Smooth muscle cell of the brain vasculature (primary cell): ENCODE measurements around the gene RAD51B.

Experiments
- DNase-seq: peaks from one replicate; pipeline ENCODE4 v3.0.0-alpha.2; 2012; ENCODE audit warnings: low read depth, low spot score

Gene RAD51B

GRCh38 chr14:68359022-68359836, 539.6 kb downstream of the RAD51B start:
- DNase-seq: no peak

GRCh38 chr14:68359837-68360552, 540.4 kb downstream of the RAD51B start:
- DNase-seq: no peak

DNA sequence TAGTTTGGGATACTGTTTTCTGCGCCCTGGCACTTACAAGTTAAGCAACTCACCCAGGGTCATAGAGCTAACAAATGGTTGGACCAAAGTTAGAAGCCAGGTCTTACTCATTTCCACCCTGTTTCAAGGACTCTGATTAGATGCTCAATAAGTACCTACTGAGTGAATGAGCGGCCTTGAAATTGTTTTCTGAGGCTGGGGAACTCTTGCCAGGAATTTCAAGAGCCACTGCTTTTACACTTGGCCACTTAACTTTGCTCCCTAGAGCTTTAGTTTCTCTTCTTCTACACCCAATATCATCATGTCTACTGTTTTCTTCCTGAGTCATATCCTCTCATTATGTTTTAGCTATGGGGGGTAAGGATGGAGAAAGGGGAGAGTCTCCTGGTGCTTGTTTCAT, 541.7 kb downstream of the RAD51B start:
- DNase-seq: peak; percentile 40

DNA sequence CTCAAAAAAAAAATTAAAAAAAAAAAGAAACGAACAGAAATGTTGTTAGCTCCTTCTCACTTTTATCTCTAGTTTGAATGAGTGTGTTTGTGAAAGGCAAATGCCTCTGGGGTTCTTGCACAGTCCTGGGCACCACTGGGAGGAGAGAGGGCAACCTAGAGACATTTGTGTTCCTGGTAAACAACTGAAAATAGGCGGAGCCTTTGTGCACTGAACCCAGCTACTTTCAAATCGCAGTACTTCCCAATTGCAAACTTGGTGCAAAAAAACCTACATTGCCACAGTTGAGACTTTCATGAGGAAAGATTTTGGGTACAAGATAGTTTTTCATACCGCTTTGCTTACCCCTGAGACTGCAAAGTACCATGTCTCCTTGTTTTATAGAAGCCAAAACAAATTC, 543.3 kb downstream of the RAD51B start:
- DNase-seq: no peak

DNA sequence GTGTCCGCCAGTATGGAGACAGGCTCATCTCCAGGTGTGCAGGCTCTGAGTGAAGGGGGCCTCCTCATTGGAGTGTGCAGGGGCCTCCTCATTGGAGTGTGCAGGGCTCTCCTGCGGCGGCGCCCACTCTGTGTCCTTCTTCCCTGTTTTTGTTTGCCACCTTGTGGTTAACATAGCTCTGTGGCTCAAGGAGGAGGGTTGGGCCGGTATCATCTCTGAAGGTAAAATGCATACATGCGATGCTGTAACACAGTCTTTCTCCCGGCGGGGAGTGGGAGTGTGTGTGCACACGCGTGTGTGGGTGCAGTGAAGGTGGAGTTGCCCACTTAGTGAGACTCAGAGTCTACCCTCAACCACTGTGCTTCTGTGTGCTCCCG, 543.9 kb downstream of the RAD51B start:
- no peak for DNase-seq

DNA sequence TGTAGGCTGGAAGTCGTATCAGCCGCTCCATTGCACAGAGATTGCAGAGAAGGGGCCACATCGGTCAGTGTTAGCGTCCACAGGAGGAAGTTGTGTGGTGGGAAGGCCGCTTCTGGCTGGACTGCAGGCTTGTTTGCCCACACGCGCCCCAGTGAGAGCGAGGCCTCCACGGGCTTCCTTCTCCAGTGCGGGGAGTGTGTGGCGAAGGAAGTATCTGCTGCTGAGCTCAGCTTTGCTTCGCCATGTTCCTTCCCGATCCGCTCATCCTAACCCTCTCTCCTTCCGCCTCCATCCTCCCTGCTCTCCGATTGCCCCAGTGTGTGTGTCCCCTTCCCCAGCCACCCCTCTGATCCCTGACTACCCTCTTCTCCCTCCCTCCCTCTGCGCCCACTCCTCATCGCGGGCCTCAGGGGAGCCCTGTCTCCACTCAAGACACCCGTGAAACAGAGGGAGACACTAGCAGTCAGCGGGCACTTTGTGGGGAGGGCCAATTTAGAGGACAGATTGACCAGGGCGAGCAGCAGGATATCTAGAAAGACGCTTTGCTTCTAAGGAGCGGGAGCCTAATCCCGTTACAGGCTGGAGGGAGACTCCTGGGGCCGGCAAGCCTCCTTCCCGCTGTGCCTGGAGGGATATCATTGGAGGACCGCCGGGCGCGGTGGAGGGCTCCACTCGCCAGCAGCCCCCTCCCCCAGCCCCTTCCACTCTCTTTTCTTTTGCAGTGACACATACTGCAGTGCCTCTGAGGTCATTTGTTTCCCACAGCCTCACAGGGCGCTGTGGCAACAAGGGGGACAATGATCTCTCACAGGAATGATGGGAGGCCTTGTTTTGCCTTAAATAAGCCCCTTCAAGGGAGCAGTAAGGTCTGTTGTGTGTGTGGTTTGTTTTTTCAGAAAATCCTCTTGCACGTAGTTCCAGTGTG, 544.5 kb downstream of the RAD51B start:
- DNase-seq: peak; percentile 86

GRCh38 chr14:68364792-68365192, 545.2 kb downstream of the RAD51B start:
- no peak for DNase-seq

GRCh38 chr14:68365228-68365627, 545.6 kb downstream of the RAD51B start:
- no peak for DNase-seq

- DNase-seq: no peak
Observed at GRCh38 chr14:68366656-68367055, 547.1 kb downstream of the RAD51B start.

GRCh38 chr14:68367536-68367935, 548.0 kb downstream of the RAD51B start:
- no peak for DNase-seq

DNA sequence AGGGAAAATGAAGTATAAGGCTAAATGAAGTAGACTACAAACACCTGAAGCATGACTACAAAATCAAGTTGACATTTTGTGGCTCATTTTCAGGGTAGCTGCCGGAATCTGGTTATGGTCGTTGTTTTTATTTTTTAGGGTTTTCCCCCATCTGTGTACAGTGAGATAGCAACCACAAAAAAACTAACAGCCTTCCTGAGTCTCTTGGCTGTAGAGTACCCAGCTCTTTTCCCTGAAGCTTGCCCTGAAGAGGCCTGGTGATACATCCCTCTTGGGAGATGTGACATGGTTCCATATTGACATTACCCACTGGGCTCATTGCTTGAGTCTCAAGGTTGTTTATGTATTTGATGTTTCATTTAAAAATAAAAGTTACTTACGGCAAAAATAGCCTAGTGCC, 549.3 kb downstream of the RAD51B start:
- no peak for DNase-seq

GRCh38 chr14:68369281-68370056, 549.9 kb downstream of the RAD51B start:
- no peak for DNase-seq

GRCh38 chr14:68370057-68370360, 550.4 kb downstream of the RAD51B start:
- no peak for DNase-seq

GRCh38 chr14:68372368-68372767, 552.8 kb downstream of the RAD51B start:
- DNase-seq: no peak

DNA sequence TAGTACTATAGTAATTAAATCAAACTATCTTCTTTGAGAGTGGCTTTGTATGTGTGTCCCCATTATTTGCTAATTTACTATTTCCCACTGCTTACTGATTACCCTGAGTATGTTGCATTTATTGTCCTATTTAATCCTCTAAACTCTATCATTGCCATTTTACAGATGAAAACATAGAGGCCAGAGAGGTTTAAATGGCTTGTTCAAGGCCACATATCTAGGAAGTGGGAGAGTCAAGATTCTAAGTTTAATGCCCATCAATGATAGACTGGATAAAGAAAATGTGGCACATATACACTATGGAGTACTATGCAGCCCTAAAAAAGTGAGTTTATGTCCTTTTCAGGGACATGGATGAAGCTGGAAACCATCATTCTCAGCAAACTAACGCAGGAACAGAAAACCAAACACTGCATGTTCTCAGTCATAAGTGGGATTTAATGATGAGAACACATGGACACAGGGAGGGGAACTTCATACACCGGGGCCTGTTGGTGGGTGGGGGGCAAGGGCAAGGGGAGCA, 553.6 kb downstream of the RAD51B start:
- no peak for DNase-seq

- DNase-seq: no peak
Observed at GRCh38 chr14:68373847-68374444, 554.4 kb downstream of the RAD51B start.

DNA sequence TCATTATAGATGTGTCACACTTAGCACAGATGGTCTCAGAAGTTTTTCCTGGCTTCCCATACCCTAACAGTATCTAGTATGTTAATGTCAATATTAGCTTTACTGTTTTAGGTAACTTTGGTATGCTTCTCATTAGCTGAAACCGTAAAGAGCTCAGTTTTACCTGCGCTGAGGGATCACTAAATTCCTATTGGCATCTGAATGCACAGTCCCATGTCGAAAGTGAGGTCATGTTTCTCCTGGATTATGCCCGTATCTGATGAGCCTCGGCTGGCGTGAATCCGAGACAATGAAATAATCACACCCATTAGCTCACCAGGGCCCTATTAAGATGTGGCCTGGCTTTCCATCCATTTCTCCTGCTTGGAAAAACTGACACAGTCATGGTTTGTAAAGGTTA, 555.1 kb downstream of the RAD51B start:
- no peak for DNase-seq

DNA sequence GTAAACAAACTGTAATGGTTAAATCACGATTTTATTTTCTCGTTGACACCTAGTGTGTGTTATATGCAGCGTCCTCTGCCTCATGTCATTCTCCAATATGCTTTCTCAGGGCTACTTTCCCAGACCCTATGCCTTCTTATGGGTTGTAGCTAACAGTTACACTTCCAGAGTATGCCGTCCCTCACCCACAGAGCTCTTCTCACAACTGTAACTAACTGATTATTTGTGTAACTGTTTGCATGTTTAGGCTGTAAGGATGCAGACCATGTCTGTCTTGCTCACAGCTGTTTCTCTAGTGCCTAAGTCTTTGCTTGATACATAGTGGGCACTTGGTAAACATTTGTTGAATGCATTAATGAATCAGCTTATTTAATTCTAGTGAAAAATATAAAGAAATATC, 555.8 kb downstream of the RAD51B start:
- DNase-seq: no peak

DNA sequence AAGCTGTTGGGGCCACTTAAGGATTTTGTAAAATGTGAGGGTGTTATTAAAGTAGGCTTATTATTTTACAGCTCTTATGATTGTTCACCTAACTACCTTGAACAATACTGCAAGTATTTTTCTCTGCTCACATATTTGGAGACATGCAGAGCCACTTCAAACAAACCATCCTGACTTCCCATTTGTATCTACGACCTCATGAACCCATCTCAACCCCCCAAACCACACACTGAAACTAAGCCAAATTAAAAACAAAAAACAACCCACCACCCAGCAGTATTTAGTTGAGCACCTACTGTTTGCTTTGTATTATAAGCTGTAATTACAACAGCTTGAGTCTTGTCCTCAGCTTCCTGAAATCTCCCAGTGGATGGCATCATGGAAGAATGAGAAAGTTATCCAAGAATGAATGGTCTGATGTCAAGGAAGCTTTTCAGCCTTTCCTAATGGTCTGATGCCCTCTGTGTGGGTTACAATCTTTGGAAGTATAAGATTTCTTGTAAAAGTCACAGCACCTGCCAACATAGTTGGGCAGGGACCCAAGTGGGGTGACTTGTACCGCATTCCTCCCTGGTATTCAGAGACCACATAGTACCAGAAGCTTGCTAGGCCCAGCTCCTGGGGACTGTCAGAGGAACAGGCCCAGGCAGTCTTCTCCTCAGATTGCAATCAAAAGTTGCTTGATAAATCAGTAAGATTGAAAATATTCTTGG, 556.6 kb downstream of the RAD51B start:
- DNase-seq: no peak

DNA sequence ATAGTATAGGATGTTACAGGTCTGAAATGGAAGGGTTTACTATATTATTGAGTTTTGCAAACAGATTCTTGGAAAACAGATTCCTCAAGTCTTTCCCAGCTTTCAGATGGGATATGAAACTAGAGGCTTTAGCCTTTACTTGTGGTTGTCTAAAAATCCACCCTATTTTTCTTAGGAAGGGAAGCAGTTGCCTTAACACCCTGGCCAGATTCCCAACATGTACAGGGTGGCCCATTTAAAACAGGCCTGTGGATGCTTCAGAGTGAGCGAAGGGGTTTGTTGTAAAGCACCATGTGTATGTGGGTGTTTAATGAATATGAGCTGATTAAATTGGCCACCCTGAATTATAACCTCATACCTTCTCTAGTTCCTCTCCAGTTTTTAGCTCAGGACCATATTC, 557.4 kb downstream of the RAD51B start:
- no peak for DNase-seq
